Hypothalamus (tissue), 51 donors: ENCODE data around the gene CUL7.
A peak's percentile ranks its signal among the peaks of the same experiment; 100 is the strongest.
"Not testable (repeated sequence)": the region's sequence is repeated elsewhere in the genome, so short reads cannot be mapped to it uniquely, and the experiment has no call there.

Experiments
- DNase-seq, 51 donors: peaks; one replicate each; lab custom pipeline; 2025; lab: John Stamatoyannopoulos, UW

CUL7 gene

GRCh38 chr6:43020052-43020705 is 33.5 kb downstream of the CUL7 start:
- no peak for DNase-seq

- no peak for DNase-seq
These were observed 34.5 kb downstream of the CUL7 start for GRCh38 chr6:43019152-43019551.

GRCh38 chr6:43016943-43017334 is 36.7 kb downstream of the CUL7 start:
- no peak for DNase-seq

- DNase-seq, result no peak
These were observed 37.3 kb downstream of the CUL7 start for GRCh38 chr6:43016176-43016942.

GRCh38 chr6:43014434-43014909 is 39.2 kb downstream of the CUL7 start:
- DNase-seq, result peak in 1 of 51 donors; percentile 48

GRCh38 chr6:43013843-43014433 is 39.7 kb downstream of the CUL7 start, which contains the start of the genes KLHDC3 and MEA1:
TSS of gene KLHDC3 (plus strand) at chr6:43014249. CDS start at chr6:43017193, 2,944 bp downstream.
TSS of gene MEA1 (minus strand) at chr6:43013946. CDS start at chr6:43013813, 133 bp downstream.
- peak; percentile 57 to 100 (median 99) for DNase-seq

GRCh38 chr6:43013097-43013842 is 40.4 kb downstream of the CUL7 start:
- peak in 9 of 51 donors; percentile 30 to 90 (median 47) for DNase-seq

- no peak for DNase-seq
These were observed 41.3 kb downstream of the CUL7 start for GRCh38 chr6:43012364-43012763.

- DNase-seq, result no peak
These were observed 42.4 kb downstream of the CUL7 start for GRCh38 chr6:43011207-43011606.

GRCh38 chr6:43009124-43009523 is 44.5 kb downstream of the CUL7 start:
- DNase-seq, result peak in 10 of 51 donors; percentile 1 to 24 (median 16)

GRCh38 chr6:43007126-43007525 is 46.5 kb downstream of the CUL7 start:
- DNase-seq, result no peak

- DNase-seq, result no peak
These were observed 47.4 kb downstream of the CUL7 start for GRCh38 chr6:43006251-43006650.

- DNase-seq, result no peak
These were observed 47.8 kb downstream of the CUL7 start for GRCh38 chr6:43005844-43006243.

GRCh38 chr6:43001843-43002242 is 51.8 kb downstream of the CUL7 start:
- no peak for DNase-seq

GRCh38 chr6:42998205-42998604 is 55.4 kb downstream of the CUL7 start:
- not testable (repeated sequence) for DNase-seq

- DNase-seq, result no peak
These were observed 57.1 kb downstream of the CUL7 start for GRCh38 chr6:42996513-42996912.

GRCh38 chr6:42993445-42993844 is 60.2 kb downstream of the CUL7 start:
- no peak for DNase-seq

GRCh38 chr6:42989923-42990322 is 63.7 kb downstream of the CUL7 start:
- DNase-seq, result no peak

- no peak for DNase-seq
These were observed 65.1 kb downstream of the CUL7 start for GRCh38 chr6:42988486-42989020.
